Rectal smooth muscle tissue (tissue), 1 donor: Measurements from ENCODE around the gene GALNTL6.
"Not testable (repeated sequence)": the region's sequence is repeated elsewhere in the genome, so short reads cannot be mapped to it uniquely, and the experiment has no call there.

Experiments used
- H3K27ac ChIP-seq: one replicate; pipeline ENCODE4 v1.7.0; 2013; ENCODE audit warnings: low read depth, low read length, inconsistent platforms
- H3K27me3 ChIP-seq: one replicate; pipeline ENCODE4 v1.7.0; 2013; ENCODE audit warnings: low read length; ENCODE audit not compliant: control insufficient read depth, insufficient read depth
- H3K36me3 ChIP-seq: one replicate; pipeline ENCODE4 v1.7.0; 2013; ENCODE audit warnings: low read length; ENCODE audit not compliant: control insufficient read depth, insufficient read depth
- H3K4me1 ChIP-seq: one replicate; pipeline ENCODE4 v1.7.0; 2013; ENCODE audit warnings: low read length; ENCODE audit not compliant: control insufficient read depth, insufficient read depth
- H3K4me3 ChIP-seq: one replicate; pipeline ENCODE4 v1.7.0; 2013; ENCODE audit warnings: low read length
- H3K9ac ChIP-seq: one replicate; pipeline ENCODE4 v1.7.0; 2013; ENCODE audit warnings: low read length

The GALNTL6 gene

GRCh38 chr4:172392741-172393140, 579.5 kb downstream of the GALNTL6 start:
- Histone ChIP-seq H3K4me3 (no peak overlapping the region), H3K9ac (no peak overlapping the region), H3K4me1 (no peaks in the 10 kb centered on the region), H3K27me3 (no peaks in the 10 kb centered on the region), H3K27ac (no peak overlapping the region), H3K36me3 (no peaks in the 10 kb centered on the region)

- no peaks in the 10 kb centered on the region for H3K27me3 ChIP-seq
- H3K9ac ChIP-seq: no peak overlapping the region
- no peaks in the 10 kb centered on the region for H3K4me1 ChIP-seq
- H3K27ac ChIP-seq: no peak overlapping the region
- H3K36me3 ChIP-seq: no peaks in the 10 kb centered on the region
- no peak overlapping the region for H3K4me3 ChIP-seq
These were observed 580.0 kb downstream of the GALNTL6 start for GRCh38 chr4:172393220-172393619.

GRCh38 chr4:172404676-172405075, 591.5 kb downstream of the GALNTL6 start:
- no peaks in the 10 kb centered on the region for H3K36me3 ChIP-seq
- no peak overlapping the region for H3K4me3 ChIP-seq
- H3K9ac ChIP-seq: no peak overlapping the region
- H3K4me1 ChIP-seq: no peaks in the 10 kb centered on the region
- no peaks in the 10 kb centered on the region for H3K27me3 ChIP-seq
- no peak overlapping the region for H3K27ac ChIP-seq

- no peaks in the 10 kb centered on the region for H3K27me3 ChIP-seq
- no peaks in the 10 kb centered on the region for H3K36me3 ChIP-seq
- H3K4me1 ChIP-seq: no peaks in the 10 kb centered on the region
- H3K4me3 ChIP-seq: no peak overlapping the region
- H3K27ac ChIP-seq: no peak overlapping the region
- no peak overlapping the region for H3K9ac ChIP-seq
These were observed 597.2 kb downstream of the GALNTL6 start for GRCh38 chr4:172410363-172410762.

- H3K36me3 ChIP-seq: no peaks in the 10 kb centered on the region
- H3K9ac ChIP-seq: no peak overlapping the region
- H3K27me3 ChIP-seq: no peaks in the 10 kb centered on the region
- no peak overlapping the region for H3K4me3 ChIP-seq
- no peaks in the 10 kb centered on the region for H3K4me1 ChIP-seq
- no peak overlapping the region for H3K27ac ChIP-seq
These were observed 597.9 kb downstream of the GALNTL6 start for GRCh38 chr4:172411149-172411548.

GRCh38 chr4:172412851-172413580, 599.8 kb downstream of the GALNTL6 start:
- Histone ChIP-seq H3K36me3 (no peaks in the 10 kb centered on the region), H3K4me1 (no peaks in the 10 kb centered on the region), H3K27me3 (no peaks in the 10 kb centered on the region), H3K27ac (no peak overlapping the region), H3K4me3 (no peak overlapping the region), H3K9ac (no peak overlapping the region)

- H3K27ac ChIP-seq, H3K4me3 ChIP-seq, H3K4me1 ChIP-seq, H3K27me3 ChIP-seq, H3K36me3 ChIP-seq, H3K9ac ChIP-seq: not testable (repeated sequence)
These were observed 615.8 kb downstream of the GALNTL6 start for GRCh38 chr4:172428979-172429378.

GRCh38 chr4:172480471-172480870, 667.3 kb downstream of the GALNTL6 start:
- no peak overlapping the region for H3K9ac ChIP-seq
- no peak overlapping the region for H3K27ac ChIP-seq
- H3K36me3 ChIP-seq: no peaks in the 10 kb centered on the region
- H3K4me3 ChIP-seq: no peak overlapping the region
- no peaks in the 10 kb centered on the region for H3K27me3 ChIP-seq
- H3K4me1 ChIP-seq: no peaks in the 10 kb centered on the region

- no peaks in the 10 kb centered on the region for H3K27me3 ChIP-seq
- no peak overlapping the region for H3K9ac ChIP-seq
- no peak overlapping the region for H3K4me3 ChIP-seq
- H3K27ac ChIP-seq: no peak overlapping the region
- no peaks in the 10 kb centered on the region for H3K4me1 ChIP-seq
- no peaks in the 10 kb centered on the region for H3K36me3 ChIP-seq
These were observed 668.8 kb downstream of the GALNTL6 start for GRCh38 chr4:172481802-172482508.

- Histone ChIP-seq H3K4me3 (no peak overlapping the region), H3K9ac (no peak overlapping the region), H3K27ac (no peak overlapping the region), H3K27me3 (no peaks in the 10 kb centered on the region), H3K4me1 (no peaks in the 10 kb centered on the region), H3K36me3 (no peaks in the 10 kb centered on the region)
These were observed 671.8 kb downstream of the GALNTL6 start for GRCh38 chr4:172485007-172485406.

GRCh38 chr4:172486531-172486930, 673.3 kb downstream of the GALNTL6 start:
- Histone ChIP-seq H3K9ac (no peak overlapping the region), H3K36me3 (no peaks in the 10 kb centered on the region), H3K4me3 (no peak overlapping the region), H3K27ac (no peak overlapping the region), H3K4me1 (no peaks in the 10 kb centered on the region), H3K27me3 (no peaks in the 10 kb centered on the region)

- Histone ChIP-seq H3K4me3 (no peak overlapping the region), H3K9ac (no peak overlapping the region), H3K27me3 (no peaks in the 10 kb centered on the region), H3K27ac (no peak overlapping the region), H3K36me3 (no peaks in the 10 kb centered on the region), H3K4me1 (no peaks in the 10 kb centered on the region)
These were observed 676.7 kb downstream of the GALNTL6 start for GRCh38 chr4:172489861-172490260.

GRCh38 chr4:172495769-172496168, 682.6 kb downstream of the GALNTL6 start:
- Histone ChIP-seq H3K9ac (no peak overlapping the region), H3K27ac (no peak overlapping the region)

More at GRCh38 chr4:172495769-172496168, 682.6 kb downstream of the GALNTL6 start:
- Histone ChIP-seq H3K27me3 (no peaks in the 10 kb centered on the region), H3K4me3 (no peak overlapping the region), H3K36me3 (no peaks in the 10 kb centered on the region), H3K4me1 (no peaks in the 10 kb centered on the region)
